HepG2 (cell line): ENCODE results near the gene ZNF287. TPM values are rescaled to one million over a fixed set of nuclear protein-coding genes. Genes with fewer than 3 reads are reported as not detected.

Source experiments
- ATAC-seq: fragments of 200-7000 bp; cut with Tn5 transposase; 3 replicates; pipeline ENCODE4 v1.9.1; 2020; ENCODE audit warnings: mild to moderate bottlenecking, moderate library complexity
- BruUV-seq: library from RNA; stranded (reverse); fragments of 400-500 nt; replicated peaks from 2 replicates; lab custom pipeline; 2021; lab: Mats Ljungman, UMichigan
- CTCF ChIA-PET: fragments of 300-600 bp; formaldehyde crosslinking; extraction: SDS; loops from one replicate; lab custom pipeline; 2021; ENCODE audit warnings: low total read pairs, inconsistent platforms, low intra/inter-chr PET ratio; lab: Yijun Ruan, JAX
- POLR2A ChIA-PET: fragments of 350-600 bp; sonication (Branson Sonifier 250); formaldehyde crosslinking; loops from one replicate; lab custom pipeline; 2020; ENCODE audit warnings: antibody characterized with exemption, inconsistent platforms; lab: Yijun Ruan, JAX
- DNase-seq: peaks from one replicate; pipeline ENCODE4 v3.0.0-alpha.2; 2015; ENCODE audit warnings: low spot score
- FAIRE-seq: peaks from 3 replicates; lab custom pipeline; 2011; peaks lifted over from hg19 to GRCh38; lab: Jason Lieb, UNC
- H2AFZ ChIP-seq: one replicate; pipeline ENCODE4 v1.6.1; 2011; ENCODE audit warnings: low read length, inconsistent platforms
- H3K27ac ChIP-seq: fragments of 300-600 bp; 3 replicates; pipeline ENCODE4 v1.8.0; 2011; ENCODE audit warnings: mixed run types, mild to moderate bottlenecking, mixed read lengths, low read length, inconsistent platforms; ENCODE audit not compliant: insufficient read depth; ENCODE audit errors: extremely low read length
- H3K27me3 ChIP-seq, 2 experiments: fragments of 200-600 bp in 1 of 2; 2 replicates in 1 of 2; 3 replicates in 1 of 2; pipeline versions ENCODE4 v1.6.0 to v1.8.0; 2011; ENCODE audit warnings: low read length in 2 of 2, mild to moderate bottlenecking in 2 of 2, moderate library complexity in 2 of 2, inconsistent platforms in 1 of 2; ENCODE audit not compliant: insufficient read depth in 2 of 2, control insufficient read depth in 1 of 2
- H3K36me3 ChIP-seq, 2 experiments: fragments of 200-600 bp in 1 of 2; replicated peaks in 1 of 2; 2 replicates in 1 of 2; 3 replicates in 1 of 2; pipeline versions ENCODE4 v1.5.1 to v1.8.0; 2011; ENCODE audit warnings: low read length in 2 of 2, inconsistent platforms in 1 of 2; ENCODE audit not compliant: insufficient read depth in 2 of 2, control insufficient read depth in 1 of 2
- H3K4me1 ChIP-seq: 2 replicates; pipeline ENCODE4 v1.5.1; 2012; ENCODE audit warnings: low read length, inconsistent platforms; ENCODE audit not compliant: insufficient read depth
- H3K4me2 ChIP-seq: 2 replicates; pipeline ENCODE4 v1.6.0; 2011; ENCODE audit warnings: low read depth, low read length, inconsistent platforms
- H3K4me3 ChIP-seq, 3 experiments: fragments of 200-600 bp in 1 of 3; sonication (generic), shearing (Covaris generic) in 1 of 3; replicated peaks in 1 of 3; 2 replicates each; pipeline ENCODE4 v1.5.1; 2011 to 2016; ENCODE audit warnings: low read length in 3 of 3, inconsistent platforms in 2 of 3, low read depth in 2 of 3, mild to moderate bottlenecking in 2 of 3, control low read depth in 1 of 3, mixed read lengths in 1 of 3; ENCODE audit not compliant: insufficient read depth in 1 of 3
- H3K79me2 ChIP-seq: one replicate; pipeline ENCODE4 v1.6.1; 2011; ENCODE audit warnings: low read length, inconsistent platforms; ENCODE audit not compliant: insufficient read depth
- H3K9ac ChIP-seq: 2 replicates; pipeline ENCODE4 v1.6.0; 2011; ENCODE audit warnings: mild to moderate bottlenecking, low read depth, low read length, inconsistent platforms; ENCODE audit not compliant: insufficient read depth
- H3K9me3 ChIP-seq: 2 replicates; pipeline ENCODE4 v1.5.1; 2012; ENCODE audit warnings: mild to moderate bottlenecking, low read length
- H4K20me1 ChIP-seq: 2 replicates; pipeline ENCODE4 v1.6.0; 2011; ENCODE audit warnings: inconsistent platforms, mild to moderate bottlenecking, low read length, moderate library complexity; ENCODE audit not compliant: insufficient read depth
- ARNT ChIP-seq: fragments of 450-650 bp; IDR thresholded peaks from 2 replicates; pipeline ENCODE4 v1.6.1; 2017
- CBX1 ChIP-seq: IDR thresholded peaks from one replicate; pipeline ENCODE4 v1.6.1; 2016; ENCODE audit warnings: antibody characterized with exemption, low read depth
- DR1 ChIP-seq: sonication (generic); formaldehyde crosslinking; IDR thresholded peaks from 2 replicates; pipeline ENCODE4 v1.8.0; 2021; ENCODE audit warnings: mild to moderate bottlenecking, missing genetic modification reagents, inconsistent platforms
- KLF15 ChIP-seq: sonication (generic); formaldehyde crosslinking; IDR thresholded peaks from 2 replicates; pipeline ENCODE4 v1.8.1; 2023; ENCODE audit warnings: borderline replicate concordance, mild to moderate bottlenecking, inconsistent platforms, missing genetic modification reagents, mixed read lengths
- LCORL ChIP-seq, 2 experiments: fragments of 450-650 bp in 1 of 2; sonication (generic) in 1 of 2; formaldehyde crosslinking in 1 of 2; IDR thresholded peaks; 2 replicates each; pipeline versions ENCODE4 v1.5.0 to v1.6.1; 2017 to 2020; ENCODE audit warnings: antibody characterized with exemption in 1 of 2, missing genetic modification reagents in 1 of 2
- NR2F1 ChIP-seq, 2 experiments: fragments of 450-650 bp in 1 of 2; formaldehyde crosslinking in 1 of 2; IDR thresholded peaks; 2 replicates each; pipeline versions ENCODE4 v1.5.0 to v1.6.1; 2016 to 2020; ENCODE audit warnings: mild to moderate bottlenecking in 1 of 2, missing compliant biosample characterization in 1 of 2, missing genetic modification reagents in 1 of 2, moderate library complexity in 1 of 2
- PLRG1 ChIP-seq: fragments of 450-650 bp; conservative IDR thresholded peaks from 2 replicates; pipeline ENCODE4 v1.6.1; 2016
- ZBTB7A ChIP-seq: sonication (generic); formaldehyde crosslinking; IDR thresholded peaks from 2 replicates; pipeline ENCODE4 v1.8.0; 2022; ENCODE audit warnings: mild to moderate bottlenecking, missing genetic modification reagents
- ZNF230 ChIP-seq: sonication (generic); formaldehyde crosslinking; IDR thresholded peaks from 2 replicates; pipeline ENCODE4 v1.4.0; 2020; ENCODE audit warnings: mild to moderate bottlenecking, missing genetic modification reagents
- ZNF747 ChIP-seq: sonication (generic); formaldehyde crosslinking; IDR thresholded peaks from 2 replicates; pipeline ENCODE4 v1.8.1; 2023; ENCODE audit warnings: missing genetic modification reagents, mild to moderate bottlenecking, borderline replicate concordance
- ZNF816 ChIP-seq: sonication (generic); formaldehyde crosslinking; IDR thresholded peaks from 2 replicates; pipeline ENCODE4 v1.8.0; 2022; ENCODE audit warnings: missing genetic modification reagents, mild to moderate bottlenecking, borderline replicate concordance
- ZSCAN12 ChIP-seq: sonication (generic); formaldehyde crosslinking; IDR thresholded peaks from 2 replicates; pipeline ENCODE4 v1.9.0; 2021; ENCODE audit warnings: mild to moderate bottlenecking, missing genetic modification reagents
- WGBS: methylation state at CpG from one replicate; pipeline ENCODE4 v1.1.6; 2017; ENCODE audit warnings: low lambda C conversion rate; 5-methylcytosine and 5-hydroxymethylcytosine counted together
- in situ Hi-C: cut with HindIII; loops from 2 replicates; pipeline ENCODE4 v1.10.0; 2017; ENCODE audit warnings: low pct_unique_long_range_greater_than_20kb; ENCODE audit not compliant: extremely low pct_ligation_motif_present
- intact Hi-C: fragments of 100-400 bp; cut with micrococcal nuclease; formaldehyde crosslinking; loops from one replicate; pipeline ENCODE4 v1.10.0; 2022; ENCODE audit not compliant: unreplicated experiment
- polyA plus RNA-seq, 8 experiments: library from polyadenylated mRNA; depleted of rRNA in 3 of 8; stranded (reverse) in 7 of 8; unstranded in 1 of 8; fragments of >200 nt; fragmentation: Illumina TruSeq in 4 of 8; extraction: Trizol in 4 of 8; gene quantifications; 2 replicates each; pipeline versions ENCODE4 v1.2.1 to v1.2.3, GENCODE V29; 2011 to 2016; ENCODE audit warnings: low read depth in 4 of 8, missing spikeins in 1 of 8, mixed read lengths in 1 of 8; ENCODE audit not compliant: insufficient read depth in 1 of 8
- total RNA-seq, 5 experiments: library from RNA; depleted of rRNA; stranded (reverse); fragments of >200 nt; fragmentation: Illumina TruSeq; extraction: Trizol; gene quantifications; 2 replicates each; pipeline ENCODE4 v1.2.3, GENCODE V29; 2016; ENCODE audit warnings: low read depth in 1 of 5
- TF ChIP-seq, protein P1 (sequence below): sonication (generic); formaldehyde crosslinking; IDR thresholded peaks from 2 replicates; pipeline ENCODE4 v1.5.1; 2020; ENCODE audit warnings: missing genetic modification reagents, mild to moderate bottlenecking, borderline replicate concordance
- TF ChIP-seq, protein P2 (sequence below): sonication (generic); formaldehyde crosslinking; IDR thresholded peaks from 2 replicates; pipeline ENCODE4 v1.4.0; 2020; ENCODE audit warnings: mild to moderate bottlenecking, missing genetic modification reagents

Gene ZNF287
- total and polyA plus RNA-seq, 2 of the 13 experiments (the other 11 are each of a cell fraction or from before 2014, with no cell fraction given) = 0.21 TPM; not detected in 1

DNA sequence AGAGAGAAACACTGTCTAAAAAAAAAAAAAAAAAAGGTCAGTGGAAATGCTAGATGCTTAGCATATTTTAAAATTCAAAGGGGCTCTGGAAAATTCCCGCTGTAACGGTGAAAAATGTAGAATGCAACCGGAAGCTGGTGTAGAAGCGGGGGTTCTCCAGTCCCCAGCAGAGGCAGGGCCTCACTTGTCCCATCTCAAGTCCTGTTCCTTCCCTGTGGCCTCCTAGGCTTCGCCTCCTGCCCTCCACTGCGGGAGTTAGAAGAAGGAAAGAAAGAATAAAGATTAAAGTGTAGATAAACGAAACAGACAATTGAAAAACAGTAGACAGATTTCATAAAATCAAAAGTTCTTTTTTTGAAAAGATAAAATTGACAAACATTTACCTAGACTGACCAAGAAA, 14.8 kb upstream of the ZNF287 start:
- Histone ChIP-seq H4K20me1 (no peaks in the 10 kb centered on the region), H3K4me3 (no peak overlapping the region), H3K4me1 (peaks cover 16% of the 10 kb centered on the region), H3K27me3 (peaks cover 0 to 19% of the 10 kb centered on the region in 2 experiments; a peak in 3 of 5 replicates), H3K36me3 (no peaks in the 10 kb centered on the region), H3K79me2 (no peaks in the 10 kb centered on the region), H3K4me2 (peak overlapping the region; percentile 95), H3K27ac (no peak overlapping the region), H3K9me3 (no peaks in the 10 kb centered on the region), H2AFZ (no peak overlapping the region), H3K9ac (no peak overlapping the region)
- in situ Hi-C loops (no loop called here), intact Hi-C loops (no loop called here)
- ChIA-PET POLR2A (interaction anchor here (1.2 kb wide), 1 partner anchor 48 kb away, joined by 4 read pairs; no protein-coding TSS in a partner anchor), CTCF (interaction anchor here (1.6 to 1.7 kb wide), 2 partner anchors 47 to 106 kb away, joined by 7 to 9 read pairs; partner anchors contain the start of gene CCDC144A)
- BruUV-seq = no TSS peak
- FAIRE-seq (no peak), ATAC-seq (no peak), DNase-seq (no peak)
- TF ChIP-seq ZBTB7A (no peak), ZNF747 (CRISPR knock-in tag) (0 out of 2 replicates have a peak, but pooled peaks have one; percentile 4)
- WGBS = 57% methylated on average over 7 of the region's 7 CpGs

DNA sequence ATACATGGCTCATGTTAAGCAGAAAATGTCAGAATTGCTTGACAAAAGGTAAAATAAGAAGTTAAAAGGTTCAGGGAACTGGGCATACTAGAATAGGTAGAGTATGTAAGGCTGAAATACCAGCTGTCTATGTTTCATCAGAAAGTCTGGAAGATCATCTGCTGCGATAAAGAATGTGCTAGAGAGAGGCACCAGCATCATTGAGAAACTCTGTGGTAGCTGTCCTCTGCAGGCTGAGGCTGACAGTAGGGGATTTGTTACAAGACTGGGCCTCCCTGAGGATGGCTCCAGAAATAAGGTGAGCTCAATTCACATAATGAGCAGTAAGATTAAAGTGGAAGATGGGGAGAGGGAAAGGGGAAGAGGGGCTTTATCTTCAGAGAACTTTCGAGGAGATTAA, 4.5 kb upstream of the ZNF287 start:
- 0% methylated on average over 2 of the region's 2 CpGs for WGBS
- no peak for ATAC-seq

More for the DNA sequence above, 4.5 kb upstream of the ZNF287 start:
- H2AFZ ChIP-seq = no peak overlapping the region
- H3K9me3 ChIP-seq = no peaks in the 10 kb centered on the region
- H3K36me3 ChIP-seq = no peaks in the 10 kb centered on the region
- TF ChIP-seq, protein P1, sequence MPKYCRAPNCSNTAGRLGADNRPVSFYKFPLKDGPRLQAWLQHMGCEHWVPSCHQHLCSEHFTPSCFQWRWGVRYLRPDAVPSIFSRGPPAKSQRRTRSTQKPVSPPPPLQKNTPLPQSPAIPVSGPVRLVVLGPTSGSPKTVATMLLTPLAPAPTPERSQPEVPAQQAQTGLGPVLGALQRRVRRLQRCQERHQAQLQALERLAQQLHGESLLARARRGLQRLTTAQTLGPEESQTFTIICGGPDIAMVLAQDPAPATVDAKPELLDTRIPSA (CRISPR knock-in tag) = no peak
- TF ChIP-seq KLF15 (CRISPR knock-in tag) = no peak
- no peak for TF ChIP-seq PLRG1
- no peak for TF ChIP-seq ZNF230 (CRISPR knock-in tag)
- TF ChIP-seq DR1 (CRISPR knock-in tag) = no peak
- no peak for TF ChIP-seq ZSCAN12
- TF ChIP-seq NR2F1 (CRISPR knock-in tag; IDR thresholded peaks at IDR 0.05) = no peak
- TF ChIP-seq CBX1 = no peak
- TF ChIP-seq LCORL (IDR thresholded peaks at IDR 0.05) = no peak
- TF ChIP-seq LCORL (CRISPR knock-in tag; IDR thresholded peaks at IDR 0.05) = no peak
- TF ChIP-seq, protein P2, sequence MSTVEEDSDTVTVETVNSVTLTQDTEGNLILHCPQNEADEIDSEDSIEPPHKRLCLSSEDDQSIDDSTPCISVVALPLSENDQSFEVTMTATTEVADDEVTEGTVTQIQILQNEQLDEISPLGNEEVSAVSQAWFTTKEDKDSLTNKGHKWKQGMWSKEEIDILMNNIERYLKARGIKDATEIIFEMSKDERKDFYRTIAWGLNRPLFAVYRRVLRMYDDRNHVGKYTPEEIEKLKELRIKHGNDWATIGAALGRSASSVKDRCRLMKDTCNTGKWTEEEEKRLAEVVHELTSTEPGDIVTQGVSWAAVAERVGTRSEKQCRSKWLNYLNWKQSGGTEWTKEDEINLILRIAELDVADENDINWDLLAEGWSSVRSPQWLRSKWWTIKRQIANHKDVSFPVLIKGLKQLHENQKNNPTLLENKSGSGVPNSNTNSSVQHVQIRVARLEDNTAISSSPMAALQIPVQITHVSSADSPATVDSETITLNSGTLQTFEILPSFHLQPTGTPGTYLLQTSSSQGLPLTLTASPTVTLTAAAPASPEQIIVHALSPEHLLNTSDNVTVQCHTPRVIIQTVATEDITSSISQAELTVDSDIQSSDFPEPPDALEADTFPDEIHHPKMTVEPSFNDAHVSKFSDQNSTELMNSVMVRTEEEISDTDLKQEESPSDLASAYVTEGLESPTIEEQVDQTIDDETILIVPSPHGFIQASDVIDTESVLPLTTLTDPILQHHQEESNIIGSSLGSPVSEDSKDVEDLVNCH (CRISPR knock-in tag) = no peak
- TF ChIP-seq ZNF816 (CRISPR knock-in tag) = no peak
- no peak for TF ChIP-seq ARNT
- TF ChIP-seq, all 625 proteins: peak for 0
- no peak for DNase-seq
- CTCF ChIA-PET = no interaction called here
- H3K79me2 ChIP-seq = no peaks in the 10 kb centered on the region
- H3K27me3 ChIP-seq = peaks cover 0 to 10% of the 10 kb centered on the region in 2 experiments; a peak in 1 of 5 replicates
- no peaks in the 10 kb centered on the region for H3K4me1 ChIP-seq
- H3K27ac ChIP-seq = no peak overlapping the region
- in situ Hi-C loops (no loop called here), intact Hi-C loops (no loop called here)
- FAIRE-seq = no peak
- BruUV-seq = no TSS peak
- no peak overlapping the region for H3K4me2 ChIP-seq
- H3K9ac ChIP-seq = no peak overlapping the region
- no peaks in the 10 kb centered on the region for H4K20me1 ChIP-seq
- H3K4me3 ChIP-seq = no peak overlapping the region
- POLR2A ChIA-PET = no interaction called here
